Measurements from ENCODE around the gene BICRA.
A peak's percentile ranks its signal among the peaks of the same experiment; 100 is the strongest.

BICRA gene

GRCh38 chr19:47608969-47609905 is at the start of gene BICRA:
TSS of gene BICRA (plus strand) at chr19:47609134. CDS start at chr19:47673575, 64,441 bp downstream.
- no peak within 1 kb of the TSS for H2AFZ ChIP-seq (ENCODE audit: low read length)

DNA sequence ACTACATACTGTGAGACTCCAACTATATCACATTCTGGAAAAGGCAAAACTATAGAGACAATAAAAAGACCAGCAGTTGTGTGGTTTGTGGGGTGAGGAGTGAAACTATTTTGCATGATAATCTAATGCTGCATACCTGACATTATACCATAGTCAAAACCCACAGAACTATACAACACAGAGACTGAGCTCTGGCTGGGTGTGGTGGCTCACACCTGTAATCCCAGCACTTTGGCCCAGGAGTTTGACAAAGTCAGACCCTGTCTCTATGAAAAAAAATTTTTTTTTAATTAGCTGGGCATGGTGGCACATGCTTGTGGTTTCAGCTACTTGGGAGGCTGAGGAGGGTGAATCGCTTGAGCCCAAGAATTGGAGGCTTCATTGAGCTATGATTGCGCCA is 47.9 kb upstream of the BICRA start:
- Histone ChIP-seq H3F3A (ENCODE audit: insufficient read depth, low read length) (no peaks in the 10 kb centered on the region), H3K9me2 (ENCODE audit: low read depth, low read length) (no peaks in the 10 kb centered on the region), H3K4me1 (ENCODE audit: insufficient read depth, low read length, severe bottlenecking) (no peaks in the 10 kb centered on the region), H3K4me2 (ENCODE audit: low read length) (no peak overlapping the region), H3K36me3 (ENCODE audit: insufficient read depth, low read length) (no peaks in the 10 kb centered on the region), H3K9ac (ENCODE audit: low read length) (no peak overlapping the region), H3K9me3 (ENCODE audit: low read length) (no peaks in the 10 kb centered on the region), H4K20me1 (ENCODE audit: insufficient read depth, low read length) (no peaks in the 10 kb centered on the region), H3K4me3 (ENCODE audit: low read depth, low read length, poor library complexity, severe bottlenecking) (no peak overlapping the region), H2AFZ (ENCODE audit: low read length) (no peak overlapping the region), H3K27ac (ENCODE audit: low read depth, low read length, poor library complexity, severe bottlenecking) (no peak overlapping the region), H3K79me2 (ENCODE audit: insufficient read depth, low read length) (no peaks in the 10 kb centered on the region), H3K27me3 (ENCODE audit: insufficient read depth, low read length) (no peaks in the 10 kb centered on the region)
- TF ChIP-seq CTCF (IDR thresholded peaks at IDR 0.05; ENCODE audit: low read length), result no peak

More at GRCh38 chr19:47608969-47609905, at the start of gene BICRA:
- no peaks in the 10 kb centered on the region for H3F3A ChIP-seq (ENCODE audit: insufficient read depth, low read length)
- H4K20me1 ChIP-seq (ENCODE audit: insufficient read depth, low read length), result no peaks in the 10 kb centered on the region; the same call in 1 of the 2 replicates
- H3K4me2 ChIP-seq (ENCODE audit: low read length), result peak within 1 kb of the TSS; percentile 84
- H3K4me3 ChIP-seq (ENCODE audit: low read depth, low read length, poor library complexity, severe bottlenecking), result peak within 1 kb of the TSS; percentile 82
- no peaks in the 10 kb centered on the region for H3K9me2 ChIP-seq (ENCODE audit: low read depth, low read length)
- H3K27me3 ChIP-seq (ENCODE audit: insufficient read depth, low read length), result no peaks in the 10 kb centered on the region
- peaks cover 30% of the 10 kb centered on the region for H3K79me2 ChIP-seq (ENCODE audit: insufficient read depth, low read length)
- H3K4me1 ChIP-seq (ENCODE audit: insufficient read depth, low read length, severe bottlenecking), result peaks cover 29% of the 10 kb centered on the region
- H3K9me3 ChIP-seq (ENCODE audit: low read length), result no peaks in the 10 kb centered on the region
- H3K27ac ChIP-seq (ENCODE audit: low read depth, low read length, poor library complexity, severe bottlenecking), result peak within 1 kb of the TSS; percentile 37
- H3K9ac ChIP-seq (ENCODE audit: low read length), result peak within 1 kb of the TSS; percentile 84
- TF ChIP-seq EZH2 (IDR thresholded peaks at IDR 0.05; ENCODE audit: borderline replicate concordance, low read length) (no peak), CTCF (IDR thresholded peaks at IDR 0.05; ENCODE audit: low read length) (no peak)
- H3K36me3 ChIP-seq (ENCODE audit: insufficient read depth, low read length), result peaks cover 4% of the 10 kb centered on the region; the same call in 1 of the 2 replicates

- no peak for TF ChIP-seq CTCF (IDR thresholded peaks at IDR 0.05; ENCODE audit: low read length)
- TF ChIP-seq EZH2 (IDR thresholded peaks at IDR 0.05; ENCODE audit: borderline replicate concordance, low read length), result no peak
- Histone ChIP-seq H3K4me1 (ENCODE audit: insufficient read depth, low read length, severe bottlenecking) (no peaks in the 10 kb centered on the region), H3F3A (ENCODE audit: insufficient read depth, low read length) (no peaks in the 10 kb centered on the region), H3K4me3 (ENCODE audit: low read depth, low read length, poor library complexity, severe bottlenecking) (no peak overlapping the region), H3K27ac (ENCODE audit: low read depth, low read length, poor library complexity, severe bottlenecking) (no peak overlapping the region), H2AFZ (ENCODE audit: low read length) (no peak overlapping the region), H4K20me1 (ENCODE audit: insufficient read depth, low read length) (no peaks in the 10 kb centered on the region), H3K4me2 (ENCODE audit: low read length) (no peak overlapping the region), H3K9me3 (ENCODE audit: low read length) (no peaks in the 10 kb centered on the region), H3K9me2 (ENCODE audit: low read depth, low read length) (no peaks in the 10 kb centered on the region), H3K27me3 (ENCODE audit: insufficient read depth, low read length) (no peaks in the 10 kb centered on the region), H3K9ac (ENCODE audit: low read length) (no peak overlapping the region), H3K36me3 (ENCODE audit: insufficient read depth, low read length) (no peaks in the 10 kb centered on the region), H3K79me2 (ENCODE audit: insufficient read depth, low read length) (no peaks in the 10 kb centered on the region)
These were observed 47.4 kb upstream of the BICRA start for GRCh38 chr19:47561440-47562057.
